ENCODE measurements around the gene EPHB2.

Gene EPHB2

DNA sequence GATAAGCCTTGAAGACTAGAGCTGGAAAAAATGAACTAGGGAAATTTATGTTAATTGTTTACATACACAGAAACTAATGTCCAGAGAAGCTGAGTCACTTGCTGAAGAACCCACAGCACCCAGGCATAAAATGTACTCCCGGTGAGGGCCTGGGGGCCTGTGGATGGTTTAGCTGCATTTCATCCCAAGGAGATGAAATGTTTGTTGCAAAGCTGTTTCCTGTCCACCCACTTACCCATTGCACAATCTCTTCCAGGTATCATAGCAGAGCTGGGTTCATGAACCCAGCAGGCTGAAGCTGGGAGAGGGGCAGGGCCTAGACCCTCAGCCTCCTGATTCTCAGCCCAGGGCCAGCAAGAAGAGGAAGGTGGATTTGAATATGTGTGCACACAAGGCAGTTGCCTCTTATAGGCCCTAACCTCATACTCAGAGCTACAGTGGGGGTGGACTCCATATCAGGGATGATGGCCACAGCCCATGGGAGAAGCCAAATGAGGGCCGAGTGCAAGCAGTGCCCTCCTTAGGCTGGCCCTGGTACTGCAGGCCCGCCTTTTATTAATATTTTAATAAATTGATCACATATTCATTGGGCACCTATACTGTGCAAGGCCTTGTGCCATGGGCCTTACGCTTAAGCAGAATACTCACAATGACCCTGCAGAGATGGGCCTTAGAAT lies 151.3 kb downstream of the EPHB2 start:
- Histone ChIP-seq H3K27ac (no peak overlapping the region), H3K36me3 (ENCODE audit: insufficient read depth, low read length) (no peaks in the 10 kb centered on the region), H3K9me3 (ENCODE audit: low read depth, low read length) (no peaks in the 10 kb centered on the region), H3K9ac (ENCODE audit: insufficient read length) (no peak overlapping the region), H3K4me3 (no peak overlapping the region)
- TF ChIP-seq FOXP2 (optimal IDR thresholded peaks at IDR 0.05; ENCODE audit: control extremely low read depth, extremely low read length, insufficient read depth) (no peak), POLR2AphosphoS5 (IDR thresholded peaks at IDR 0.05; ENCODE audit: borderline replicate concordance, low read depth, low read length) (no peak), EZH2 (IDR thresholded peaks at IDR 0.05) (no peak)
- DNase-seq (ENCODE audit: low read depth, low spot score), result no peak

DNA sequence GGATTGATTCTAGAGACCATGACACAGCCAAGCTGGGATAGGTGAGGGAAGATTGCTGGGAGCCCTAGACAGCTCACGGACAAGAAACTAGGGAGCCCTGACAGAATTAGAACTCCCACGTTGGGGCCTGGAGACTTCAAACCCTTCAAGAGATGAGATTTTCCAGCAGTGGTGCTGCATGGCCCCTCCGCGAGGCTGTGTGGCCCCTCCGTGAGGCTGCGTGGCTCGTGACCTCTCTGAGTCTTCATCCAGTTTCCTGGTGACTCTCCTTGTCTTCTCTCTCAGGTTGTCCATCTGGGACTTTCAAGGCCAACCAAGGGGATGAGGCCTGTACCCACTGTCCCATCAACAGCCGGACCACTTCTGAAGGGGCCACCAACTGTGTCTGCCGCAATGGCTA lies 152.1 kb downstream of the EPHB2 start:
- Histone ChIP-seq H3K4me3 (no peak overlapping the region), H3K36me3 (ENCODE audit: insufficient read depth, low read length) (no peaks in the 10 kb centered on the region), H3K9me3 (ENCODE audit: low read depth, low read length) (no peaks in the 10 kb centered on the region), H3K27ac (no peak overlapping the region), H3K9ac (ENCODE audit: insufficient read length) (no peak overlapping the region)
- DNase-seq (ENCODE audit: low read depth, low spot score), result no peak
- TF ChIP-seq FOXP2 (optimal IDR thresholded peaks at IDR 0.05; ENCODE audit: control extremely low read depth, extremely low read length, insufficient read depth) (no peak), EZH2 (IDR thresholded peaks at IDR 0.05) (no peak), POLR2AphosphoS5 (IDR thresholded peaks at IDR 0.05; ENCODE audit: borderline replicate concordance, low read depth, low read length) (no peak)

DNA sequence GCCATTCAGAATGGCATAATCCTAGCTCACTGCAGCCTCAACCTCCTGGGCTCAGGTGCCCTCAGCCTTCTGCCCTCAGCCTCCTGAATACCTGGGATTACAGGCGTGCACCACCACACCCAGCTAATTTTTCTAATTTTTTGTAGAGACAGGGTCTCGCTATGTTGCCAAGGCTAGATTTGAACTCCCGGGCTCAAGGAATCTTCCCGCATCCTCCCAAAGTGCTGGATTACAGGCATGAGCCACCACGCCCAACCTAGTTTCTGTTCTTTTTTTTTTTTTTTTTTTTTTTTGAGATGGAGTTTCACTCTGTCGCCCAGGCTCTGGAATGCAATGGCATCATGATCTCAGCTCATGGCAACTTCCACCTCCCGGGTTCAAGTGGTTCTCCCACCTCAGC lies 153.1 kb downstream of the EPHB2 start:
- Histone ChIP-seq H3K4me3 (no peak overlapping the region), H3K27ac (no peak overlapping the region), H3K36me3 (ENCODE audit: insufficient read depth, low read length) (no peaks in the 10 kb centered on the region), H3K9me3 (ENCODE audit: low read depth, low read length) (no peaks in the 10 kb centered on the region), H3K9ac (ENCODE audit: insufficient read length) (no peak overlapping the region)
- TF ChIP-seq POLR2AphosphoS5 (IDR thresholded peaks at IDR 0.05; ENCODE audit: borderline replicate concordance, low read depth, low read length) (no peak), FOXP2 (optimal IDR thresholded peaks at IDR 0.05; ENCODE audit: control extremely low read depth, extremely low read length, insufficient read depth) (no peak), EZH2 (IDR thresholded peaks at IDR 0.05) (no peak)
- no peak for DNase-seq (ENCODE audit: low read depth, low spot score)

DNA sequence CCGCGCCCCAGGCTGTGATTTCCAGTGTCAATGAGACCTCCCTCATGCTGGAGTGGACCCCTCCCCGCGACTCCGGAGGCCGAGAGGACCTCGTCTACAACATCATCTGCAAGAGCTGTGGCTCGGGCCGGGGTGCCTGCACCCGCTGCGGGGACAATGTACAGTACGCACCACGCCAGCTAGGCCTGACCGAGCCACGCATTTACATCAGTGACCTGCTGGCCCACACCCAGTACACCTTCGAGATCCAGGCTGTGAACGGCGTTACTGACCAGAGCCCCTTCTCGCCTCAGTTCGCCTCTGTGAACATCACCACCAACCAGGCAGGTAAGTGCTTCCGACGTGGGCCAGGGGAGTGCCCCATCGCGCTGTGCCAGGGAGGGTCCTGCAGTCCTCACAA lies 154.2 kb downstream of the EPHB2 start:
- no peak overlapping the region for H3K4me3 ChIP-seq
- no peaks in the 10 kb centered on the region for H3K9me3 ChIP-seq (ENCODE audit: low read depth, low read length)
- no peak overlapping the region for H3K9ac ChIP-seq (ENCODE audit: insufficient read length)
- no peaks in the 10 kb centered on the region for H3K36me3 ChIP-seq (ENCODE audit: insufficient read depth, low read length)
- TF ChIP-seq FOXP2 (optimal IDR thresholded peaks at IDR 0.05; ENCODE audit: control extremely low read depth, extremely low read length, insufficient read depth) (no peak), POLR2AphosphoS5 (IDR thresholded peaks at IDR 0.05; ENCODE audit: borderline replicate concordance, low read depth, low read length) (no peak), EZH2 (IDR thresholded peaks at IDR 0.05) (no peak)
- H3K27ac ChIP-seq, result no peak overlapping the region
- no peak for DNase-seq (ENCODE audit: low read depth, low spot score)

DNA sequence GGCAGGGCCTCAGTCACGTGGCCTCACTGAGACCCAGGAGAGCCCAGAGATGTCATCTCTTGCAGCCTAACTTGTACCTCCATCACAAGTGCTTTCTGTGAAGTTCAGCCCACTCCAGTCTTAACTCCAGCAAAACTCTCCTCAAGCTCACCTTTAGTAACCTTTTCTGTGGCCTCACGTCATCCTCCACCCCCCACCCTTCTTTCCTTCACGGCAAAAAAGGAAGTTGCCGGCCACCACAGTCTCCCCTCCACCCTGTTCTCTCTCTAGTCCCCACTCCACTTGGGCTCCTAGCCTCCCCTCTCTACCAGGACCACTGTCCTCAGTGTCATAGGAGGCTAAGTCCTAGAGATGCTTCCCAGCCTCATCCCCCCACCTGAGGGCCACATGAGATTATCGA lies 155.1 kb downstream of the EPHB2 start:
- no peak overlapping the region for H3K9ac ChIP-seq (ENCODE audit: insufficient read length)
- no peak overlapping the region for H3K27ac ChIP-seq
- H3K4me3 ChIP-seq, result no peak overlapping the region
- H3K9me3 ChIP-seq (ENCODE audit: low read depth, low read length), result no peaks in the 10 kb centered on the region
- H3K36me3 ChIP-seq (ENCODE audit: insufficient read depth, low read length), result no peaks in the 10 kb centered on the region
- no peak for DNase-seq (ENCODE audit: low read depth, low spot score)
- TF ChIP-seq EZH2 (IDR thresholded peaks at IDR 0.05), result no peak
- TF ChIP-seq FOXP2 (optimal IDR thresholded peaks at IDR 0.05; ENCODE audit: control extremely low read depth, extremely low read length, insufficient read depth), result no peak
- no peak for TF ChIP-seq POLR2AphosphoS5 (IDR thresholded peaks at IDR 0.05; ENCODE audit: borderline replicate concordance, low read depth, low read length)

DNA sequence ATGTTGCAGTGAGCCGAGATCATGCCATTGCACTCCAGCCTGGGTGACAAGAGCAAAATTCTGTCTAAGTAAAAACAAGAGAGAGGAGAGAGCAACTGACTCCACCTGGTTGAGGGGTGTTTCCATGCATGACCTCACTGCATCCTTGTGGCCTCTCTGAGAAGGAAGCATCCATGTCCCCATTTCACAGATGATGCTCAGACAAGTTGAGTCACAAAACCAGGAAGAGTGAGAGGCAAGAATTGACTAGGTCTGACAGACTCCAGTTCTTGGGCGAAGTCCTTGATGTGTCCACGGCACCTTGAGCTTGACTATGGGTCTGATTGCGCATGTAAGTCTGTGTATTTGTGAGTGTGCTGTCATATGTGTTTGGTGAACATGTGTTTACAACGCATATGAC lies 156.2 kb downstream of the EPHB2 start:
- DNase-seq (ENCODE audit: low read depth, low spot score), result no peak
- Histone ChIP-seq H3K4me3 (no peak overlapping the region), H3K9me3 (ENCODE audit: low read depth, low read length) (no peaks in the 10 kb centered on the region), H3K9ac (ENCODE audit: insufficient read length) (no peak overlapping the region), H3K27ac (no peak overlapping the region), H3K36me3 (ENCODE audit: insufficient read depth, low read length) (no peaks in the 10 kb centered on the region)
- TF ChIP-seq EZH2 (IDR thresholded peaks at IDR 0.05) (no peak), FOXP2 (optimal IDR thresholded peaks at IDR 0.05; ENCODE audit: control extremely low read depth, extremely low read length, insufficient read depth) (no peak), POLR2AphosphoS5 (IDR thresholded peaks at IDR 0.05; ENCODE audit: borderline replicate concordance, low read depth, low read length) (no peak)

DNA sequence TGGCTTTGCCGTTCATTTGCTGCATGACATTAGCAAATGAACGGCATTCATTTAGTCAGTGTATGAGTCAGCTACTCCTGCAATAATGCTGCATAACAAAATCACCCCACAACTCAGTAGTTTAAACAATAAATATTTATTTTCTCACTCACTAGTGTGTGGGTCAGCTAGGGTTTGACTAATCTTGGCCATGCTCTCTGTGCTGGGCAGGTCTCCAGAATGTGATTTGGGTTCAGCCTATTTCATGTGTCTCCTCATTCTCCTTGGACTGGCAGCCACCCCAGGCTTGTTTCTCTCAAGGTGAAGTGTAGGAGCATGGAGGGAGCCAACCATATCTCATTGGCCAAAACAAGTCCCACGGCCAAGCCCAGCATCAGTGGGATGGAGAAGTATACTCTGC lies 157.7 kb downstream of the EPHB2 start:
- TF ChIP-seq EZH2 (IDR thresholded peaks at IDR 0.05) (no peak), POLR2AphosphoS5 (IDR thresholded peaks at IDR 0.05; ENCODE audit: borderline replicate concordance, low read depth, low read length) (no peak), FOXP2 (optimal IDR thresholded peaks at IDR 0.05; ENCODE audit: control extremely low read depth, extremely low read length, insufficient read depth) (no peak)

DNA sequence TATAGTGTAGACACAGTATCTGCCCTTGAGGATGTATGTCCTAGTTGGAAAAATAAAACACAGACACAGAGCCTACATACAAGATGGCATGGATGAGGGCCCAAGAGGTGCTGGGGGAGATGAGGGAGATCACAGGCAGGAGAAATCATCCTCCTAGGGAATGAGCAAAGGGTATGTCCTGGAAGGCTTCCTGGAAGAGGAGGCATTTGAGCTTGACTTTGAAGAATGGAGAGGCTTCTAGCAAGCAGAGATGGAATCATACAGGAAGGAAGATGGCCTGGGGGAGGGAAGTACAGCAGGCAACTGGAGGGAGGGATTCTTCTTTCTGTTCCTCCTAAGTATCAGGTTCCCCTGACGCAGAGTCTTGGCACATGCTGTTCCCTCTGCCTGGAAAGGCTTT lies 158.7 kb downstream of the EPHB2 start:
- no peaks in the 10 kb centered on the region for H3K36me3 ChIP-seq (ENCODE audit: insufficient read depth, low read length)
- H3K9me3 ChIP-seq (ENCODE audit: low read depth, low read length), result no peaks in the 10 kb centered on the region
- H3K27ac ChIP-seq, result no peak overlapping the region
- no peak for DNase-seq (ENCODE audit: low read depth, low spot score)
- no peak for TF ChIP-seq FOXP2 (optimal IDR thresholded peaks at IDR 0.05; ENCODE audit: control extremely low read depth, extremely low read length, insufficient read depth)
- no peak for TF ChIP-seq EZH2 (IDR thresholded peaks at IDR 0.05)
- TF ChIP-seq POLR2AphosphoS5 (IDR thresholded peaks at IDR 0.05; ENCODE audit: borderline replicate concordance, low read depth, low read length), result no peak
- H3K4me3 ChIP-seq, result no peak overlapping the region
- H3K9ac ChIP-seq (ENCODE audit: insufficient read length), result no peak overlapping the region

More for the DNA sequence above, 157.7 kb downstream of the EPHB2 start:
- DNase-seq (ENCODE audit: low read depth, low spot score), result no peak
- H3K27ac ChIP-seq, result no peak overlapping the region
- no peak overlapping the region for H3K9ac ChIP-seq (ENCODE audit: insufficient read length)
- H3K4me3 ChIP-seq, result no peak overlapping the region
- H3K36me3 ChIP-seq (ENCODE audit: insufficient read depth, low read length), result no peaks in the 10 kb centered on the region
- no peaks in the 10 kb centered on the region for H3K9me3 ChIP-seq (ENCODE audit: low read depth, low read length)

All from SK-N-MC (cell line).